ENCODE results near the gene MRPL22.
"Not testable (repeated sequence)": the region's sequence is repeated elsewhere in the genome, so short reads cannot be mapped to it uniquely, and the experiment has no call there.

The MRPL22 gene

GRCh38 chr5:154997746-154998145 lies 56.9 kb downstream of the MRPL22 start:
- no peak for DNase-seq (ENCODE audit: low spot score)

- no peak for DNase-seq (ENCODE audit: low spot score)
These were observed 59.0 kb downstream of the MRPL22 start for GRCh38 chr5:154999865-155000264.

GRCh38 chr5:155001523-155001922 lies 60.6 kb downstream of the MRPL22 start:
- no peak for DNase-seq (ENCODE audit: low spot score)

- not testable (repeated sequence) for DNase-seq (ENCODE audit: low spot score)
These were observed 61.8 kb downstream of the MRPL22 start for GRCh38 chr5:155002722-155003121.

- DNase-seq (ENCODE audit: low spot score) = no peak
These were observed 63.4 kb downstream of the MRPL22 start for GRCh38 chr5:155004138-155004744.

GRCh38 chr5:155006265-155006664 lies 65.4 kb downstream of the MRPL22 start:
- DNase-seq (ENCODE audit: low spot score) = not testable (repeated sequence)

- no peak for DNase-seq (ENCODE audit: low spot score)
These were observed 67.8 kb downstream of the MRPL22 start for GRCh38 chr5:155008669-155009068.

- no peak for DNase-seq (ENCODE audit: low spot score)
These were observed 70.0 kb downstream of the MRPL22 start for GRCh38 chr5:155010881-155011280.

GRCh38 chr5:155013526-155013925 lies 72.7 kb downstream of the MRPL22 start, which contains the start of gene KIF4B:
TSS of gene KIF4B (plus strand) at chr5:155013755. CDS start at chr5:155013860, 105 bp downstream.
- no peak for DNase-seq (ENCODE audit: low spot score)

GRCh38 chr5:155015239-155015638 lies 74.4 kb downstream of the MRPL22 start:
- no peak for DNase-seq (ENCODE audit: low spot score)

- no peak for DNase-seq (ENCODE audit: low spot score)
These were observed 76.7 kb downstream of the MRPL22 start for GRCh38 chr5:155017610-155018009.
